Activated T-helper 2 cell treated with anti-CD3 and anti-CD28 coated beads, Interferon-gamma antibody, Interleukin-2, Interleukin-4, amounts not matched to agents 10 μg/mL and 5 μg/mL and 100 μg/mL, durations not matched to agents 14 hours and 24 hours and 36 hours (primary cell): ENCODE data around the gene PCGF1. TPM values are rescaled to one million over a fixed set of nuclear protein-coding genes. Genes with fewer than 3 reads are reported as not detected.
A peak's percentile ranks its signal among the peaks of the same experiment; 100 is the strongest.

Experiments
- DNase-seq: peaks from one replicate; pipeline ENCODE4 v3.0.0; 2021; ENCODE audit warnings: low spot score
- H3K27ac Mint-ChIP-seq: one replicate; pipeline ENCODE4 v1.8.0; 2021; ENCODE audit warnings: mixed read lengths
- H3K27me3 Mint-ChIP-seq: one replicate; pipeline ENCODE4 v1.8.0; 2021; ENCODE audit warnings: low read depth, mixed read lengths
- H3K36me3 Mint-ChIP-seq: one replicate; pipeline ENCODE4 v1.8.0; 2021; ENCODE audit warnings: low read depth, mixed read lengths
- H3K4me1 Mint-ChIP-seq: one replicate; pipeline ENCODE4 v1.8.0; 2021; ENCODE audit warnings: low read depth, mixed read lengths
- H3K4me3 Mint-ChIP-seq: one replicate; pipeline ENCODE4 v1.8.0; 2021; ENCODE audit warnings: low read depth, mild to moderate bottlenecking, moderate library complexity, mixed read lengths
- H3K9me3 Mint-ChIP-seq: one replicate; pipeline ENCODE4 v1.8.0; 2021; ENCODE audit warnings: mixed read lengths
- intact Hi-C: fragments of 100-400 bp; cut with micrococcal nuclease; formaldehyde crosslinking; loops from one replicate; pipeline ENCODE4 v1.15.1; 2023
- total RNA-seq: library from RNA; stranded (reverse); gene quantifications from 2 replicates; pipeline ENCODE4 v1.2.3, GENCODE V29; 2022

PCGF1 gene
- total RNA-seq, 1 donor from 2014 or later = 39.7 TPM

DNA sequence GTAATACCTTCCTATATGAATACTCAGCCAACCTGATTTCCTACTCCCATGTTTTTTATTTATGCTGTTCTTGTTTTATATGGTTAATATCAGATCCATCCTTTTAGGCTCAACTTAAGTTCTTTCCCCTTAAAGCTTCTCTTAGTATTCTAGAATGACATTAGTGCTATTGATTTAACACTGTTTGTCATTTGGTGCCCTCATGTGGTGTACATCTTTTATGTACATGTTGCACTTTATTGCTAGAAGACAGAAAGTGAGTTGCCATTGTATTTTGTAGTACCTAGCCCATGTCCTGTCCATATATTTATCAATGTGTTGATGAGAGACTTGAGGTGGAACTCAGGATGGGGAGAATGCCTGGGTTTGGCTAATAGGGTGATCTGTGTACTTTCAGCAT lies 24.7 kb upstream of the PCGF1 start:
- peak overlapping the region; percentile 66 for H3K27ac Mint-ChIP-seq
- no peaks in the 10 kb centered on the region for H3K9me3 Mint-ChIP-seq
- peaks cover under 1% of the 10 kb centered on the region for H3K27me3 Mint-ChIP-seq
- intact Hi-C loops = loop anchor here (5.0 kb wide), 1 partner anchor 35 kb away; the partner anchor contains the start of gene LBX2
- no peak for DNase-seq
- H3K4me1 Mint-ChIP-seq = peaks cover 30% of the 10 kb centered on the region
- peak overlapping the region; percentile 68 for H3K4me3 Mint-ChIP-seq
- H3K36me3 Mint-ChIP-seq = peaks cover 40% of the 10 kb centered on the region

- H3K27ac Mint-ChIP-seq = peak overlapping the region; percentile 96
- H3K36me3 Mint-ChIP-seq = peaks cover 46% of the 10 kb centered on the region
Observed at GRCh38 chr2:74531666-74532065, 24.2 kb upstream of the PCGF1 start.

DNA sequence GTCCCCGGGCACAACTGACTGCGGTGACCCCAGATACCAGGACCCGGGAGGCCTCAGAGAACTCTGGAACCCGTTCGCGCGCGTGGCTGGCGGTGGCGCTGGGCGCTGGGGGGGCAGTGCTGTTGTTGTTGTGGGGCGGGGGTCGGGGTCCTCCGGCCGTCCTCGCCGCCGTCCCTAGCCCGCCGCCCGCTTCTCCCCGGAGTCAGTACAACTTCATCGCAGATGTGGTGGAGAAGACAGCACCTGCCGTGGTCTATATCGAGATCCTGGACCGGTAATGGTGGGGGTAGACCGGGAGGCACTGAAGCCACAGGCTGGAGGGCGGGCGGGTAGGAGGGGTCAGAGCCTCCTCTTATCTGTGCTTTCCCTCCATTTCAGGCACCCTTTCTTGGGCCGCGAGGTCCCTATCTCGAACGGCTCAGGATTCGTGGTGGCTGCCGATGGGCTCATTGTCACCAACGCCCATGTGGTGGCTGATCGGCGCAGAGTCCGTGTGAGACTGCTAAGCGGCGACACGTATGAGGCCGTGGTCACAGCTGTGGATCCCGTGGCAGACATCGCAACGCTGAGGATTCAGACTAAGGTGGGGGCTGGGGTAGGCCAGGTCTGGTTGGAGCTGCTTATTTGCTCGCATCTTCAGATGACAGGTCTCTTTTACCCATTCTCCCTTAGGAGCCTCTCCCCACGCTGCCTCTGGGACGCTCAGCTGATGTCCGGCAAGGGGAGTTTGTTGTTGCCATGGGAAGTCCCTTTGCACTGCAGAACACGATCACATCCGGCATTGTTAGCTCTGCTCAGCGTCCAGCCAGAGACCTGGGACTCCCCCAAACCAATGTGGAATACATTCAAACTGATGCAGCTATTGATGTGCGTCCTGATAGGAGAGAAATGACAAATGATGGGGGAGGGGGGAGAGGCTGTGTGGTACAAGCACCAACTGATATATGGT lies 23.0 kb upstream of the PCGF1 start:
- Mint-ChIP-seq H3K4me1 (peaks cover 41% of the 10 kb centered on the region), H3K9me3 (no peaks in the 10 kb centered on the region), H3K4me3 (peak overlapping the region; percentile 99), H3K36me3 (peaks cover 56% of the 10 kb centered on the region), H3K27me3 (no peaks in the 10 kb centered on the region), H3K27ac (peak overlapping the region; percentile 96)
- intact Hi-C loops = loop anchor here (2.0 to 5.0 kb wide), 2 partner anchors 18 to 33 kb away; partner anchors contain the start of gene LBX2
- DNase-seq = peak; percentile 33

More at GRCh38 chr2:74531666-74532065, 24.2 kb upstream of the PCGF1 start:
- DNase-seq = no peak
- intact Hi-C loops = loop anchor here (2.0 to 5.0 kb wide), 2 partner anchors 17 to 34 kb away; partner anchors contain the start of gene LBX2
- Mint-ChIP-seq H3K9me3 (no peaks in the 10 kb centered on the region), H3K4me1 (peaks cover 35% of the 10 kb centered on the region), H3K27me3 (no peaks in the 10 kb centered on the region), H3K4me3 (peak overlapping the region; percentile 99)

- peak within 1 kb of the TSS; percentile 96 for H3K27ac Mint-ChIP-seq
- H3K36me3 Mint-ChIP-seq = peaks cover 60% of the 10 kb centered on the region
- H3K4me1 Mint-ChIP-seq = peaks cover 41% of the 10 kb centered on the region
- H3K4me3 Mint-ChIP-seq = peak within 1 kb of the TSS; percentile 99
- no peaks in the 10 kb centered on the region for H3K9me3 Mint-ChIP-seq
- H3K27me3 Mint-ChIP-seq = no peaks in the 10 kb centered on the region
- DNase-seq = peak; percentile 93
- intact Hi-C loops = loop anchor here (1.0 to 5.0 kb wide), 9 partner anchors 15 to 75 kb away; partner anchors contain the start of genes DOK1, INO80B, LBX2 and PCGF1
Observed at GRCh38 chr2:74529357-74530238, 22.1 kb upstream of the PCGF1 start, which contains the start of the genes AUP1 and HTRA2. Gene AUP1, minus strand, starts transcription at chr2:74529706. Its CDS starts 77 bp downstream, at chr2:74529629. Gene HTRA2, plus strand, starts transcription at chr2:74529933. Its CDS starts 74 bp downstream, at chr2:74530007.

DNA sequence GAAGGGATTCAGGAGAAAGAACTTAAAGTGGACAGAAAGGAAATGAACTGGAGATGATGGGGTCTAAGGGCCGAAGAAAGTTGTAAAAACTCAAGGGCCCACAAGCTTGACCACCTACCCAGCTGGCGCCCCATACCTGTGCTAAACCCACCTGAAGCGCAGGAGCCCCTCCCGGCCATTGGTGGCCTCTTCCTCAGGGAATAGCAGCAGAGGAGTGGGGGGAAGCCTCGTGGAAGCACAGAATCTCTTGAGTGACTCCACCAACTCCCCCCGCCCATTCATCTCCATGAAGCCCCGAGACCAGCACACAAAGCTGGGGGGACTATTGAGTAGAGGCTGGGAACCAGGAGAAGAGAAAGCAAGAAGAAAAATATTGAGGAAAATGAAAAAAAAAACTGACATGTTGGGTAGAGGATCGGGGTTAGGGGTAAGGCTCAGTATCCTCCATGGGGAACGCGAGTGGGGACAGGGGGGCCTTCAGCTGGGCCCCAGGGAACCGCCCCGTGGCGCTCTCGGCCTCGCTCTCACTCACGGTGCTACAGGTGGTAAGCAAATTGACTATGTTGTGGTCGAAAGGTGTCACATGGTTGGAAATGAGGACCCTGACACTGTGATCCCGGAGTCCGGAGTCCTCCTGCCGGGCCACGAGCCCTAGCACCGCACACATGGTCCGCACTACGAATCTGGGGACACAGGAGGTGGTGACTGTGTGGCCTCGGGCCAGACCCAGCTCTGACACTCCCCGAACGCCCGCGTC lies 21.3 kb upstream of the PCGF1 start:
- peaks cover 60% of the 10 kb centered on the region for H3K36me3 Mint-ChIP-seq
- intact Hi-C loops = loop anchor here (1.0 to 2.0 kb wide), 7 partner anchors 14 to 74 kb away; partner anchors contain the start of genes DOK1, INO80B, PCGF1 and TLX2
- peak overlapping the region; percentile 99 for H3K4me3 Mint-ChIP-seq
- peak overlapping the region; percentile 96 for H3K27ac Mint-ChIP-seq
- H3K27me3 Mint-ChIP-seq = no peaks in the 10 kb centered on the region
- DNase-seq = no peak
- no peaks in the 10 kb centered on the region for H3K9me3 Mint-ChIP-seq
- H3K4me1 Mint-ChIP-seq = peaks cover 41% of the 10 kb centered on the region

- Mint-ChIP-seq H3K36me3 (peaks cover 59% of the 10 kb centered on the region), H3K27ac (no peak overlapping the region), H3K27me3 (no peaks in the 10 kb centered on the region), H3K4me1 (peaks cover 41% of the 10 kb centered on the region), H3K4me3 (peak overlapping the region; percentile 99), H3K9me3 (no peaks in the 10 kb centered on the region)
- DNase-seq = no peak
- intact Hi-C loops = loop anchor here (2.0 kb wide), 2 partner anchors 13 to 73 kb away; partner anchors contain the start of genes INO80B and TLX2
Observed at GRCh38 chr2:74527741-74528140, 20.2 kb upstream of the PCGF1 start.

DNA sequence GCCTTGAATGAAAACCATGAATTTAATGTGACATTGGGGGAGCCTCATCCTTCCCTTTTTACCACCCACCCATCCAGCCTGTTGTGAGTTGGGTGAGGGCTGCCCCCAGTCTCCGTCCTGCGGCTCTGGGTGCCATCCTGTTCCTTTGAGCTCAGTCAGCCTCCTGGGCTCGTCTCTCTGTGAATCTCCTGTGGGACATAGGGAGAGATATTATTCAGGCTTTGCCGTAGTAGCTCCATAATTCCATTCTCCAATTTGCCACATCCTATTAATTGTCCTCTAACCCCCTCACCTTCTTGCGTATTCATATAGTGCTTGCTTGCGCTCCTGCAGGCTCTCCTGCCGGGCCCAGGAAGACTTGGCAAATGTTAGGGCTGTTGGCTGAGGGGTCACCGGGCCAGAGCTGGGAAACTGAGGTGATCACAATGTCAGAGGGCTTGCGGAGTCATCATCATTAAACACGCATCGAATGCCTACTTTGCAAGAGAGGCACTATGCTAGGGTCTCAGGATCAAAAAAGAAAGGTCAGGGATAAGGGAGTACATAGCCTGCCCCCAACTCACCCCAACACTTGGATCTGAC lies 19.2 kb upstream of the PCGF1 start:
- Mint-ChIP-seq H3K9me3 (no peaks in the 10 kb centered on the region), H3K27ac (no peak overlapping the region), H3K36me3 (peaks cover 50% of the 10 kb centered on the region), H3K4me1 (peaks cover 32% of the 10 kb centered on the region), H3K27me3 (peaks cover 4% of the 10 kb centered on the region), H3K4me3 (peak overlapping the region; percentile 50)
- DNase-seq = no peak
- intact Hi-C loops = no loop called here

DNA sequence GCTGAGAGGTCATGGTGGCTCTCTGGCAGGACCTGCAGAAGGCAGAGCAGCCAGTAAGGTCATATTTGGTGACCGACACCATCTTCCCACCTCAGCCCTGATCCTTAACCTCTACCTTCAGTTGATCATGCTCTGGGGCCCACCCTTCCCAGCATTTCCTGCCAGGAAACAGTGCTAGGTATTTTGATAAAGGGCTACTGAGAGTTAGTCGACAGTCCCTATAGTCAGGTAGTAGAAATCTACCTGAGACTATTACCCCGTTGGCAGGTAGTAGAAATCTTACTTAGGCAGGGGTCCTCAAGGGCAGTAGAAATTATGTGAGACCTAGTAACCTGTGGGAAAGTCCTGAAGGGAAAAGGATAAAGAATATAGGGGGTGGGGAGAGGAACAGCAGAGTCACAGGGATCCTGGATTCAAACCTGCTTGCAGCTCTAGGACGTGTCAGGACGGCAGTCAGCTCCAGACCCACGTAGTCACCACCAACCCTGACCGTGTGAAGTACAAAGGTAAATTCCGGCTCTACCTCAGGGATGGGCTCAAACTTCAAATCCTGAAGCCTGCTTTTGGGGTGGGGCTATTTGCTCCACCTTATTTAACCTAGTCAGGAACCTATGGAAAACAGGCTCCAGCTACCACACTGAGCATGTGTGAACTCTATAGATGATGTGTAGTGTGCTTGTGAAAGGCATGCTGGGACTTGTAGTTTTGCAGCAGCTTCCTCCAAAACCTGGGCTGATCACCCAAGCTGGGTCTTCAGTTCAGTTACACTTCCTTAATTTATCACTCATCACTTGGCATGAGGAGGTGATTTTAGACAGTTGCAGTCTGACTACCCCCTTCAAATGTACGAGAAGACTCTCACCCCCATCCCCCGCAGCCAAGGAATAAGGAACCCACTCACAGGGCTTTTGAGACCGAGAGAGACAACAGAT lies 18.5 kb upstream of the PCGF1 start, which contains the start of gene DQX1:
Gene DQX1, minus strand, starts transcription at position 515 of the 932 bp plus-strand sequence. Its CDS starts 502 bp downstream, at position 13.
- H3K9me3 Mint-ChIP-seq = no peaks in the 10 kb centered on the region
- DNase-seq = no peak
- H3K27ac Mint-ChIP-seq = peak within 1 kb of the TSS; percentile 46
- intact Hi-C loops = no loop called here
- H3K4me3 Mint-ChIP-seq = peak within 1 kb of the TSS; percentile 50
- peaks cover 25% of the 10 kb centered on the region for H3K4me1 Mint-ChIP-seq
- peaks cover 4% of the 10 kb centered on the region for H3K27me3 Mint-ChIP-seq
- H3K36me3 Mint-ChIP-seq = peaks cover 44% of the 10 kb centered on the region

GRCh38 chr2:74524955-74525716 lies 17.6 kb upstream of the PCGF1 start:
- intact Hi-C loops = no loop called here
- H3K9me3 Mint-ChIP-seq = no peaks in the 10 kb centered on the region
- no peak overlapping the region for H3K27ac Mint-ChIP-seq
- peaks cover 8% of the 10 kb centered on the region for H3K27me3 Mint-ChIP-seq
- H3K4me1 Mint-ChIP-seq = peaks cover 20% of the 10 kb centered on the region
- peaks cover 41% of the 10 kb centered on the region for H3K36me3 Mint-ChIP-seq
- DNase-seq = no peak
- H3K4me3 Mint-ChIP-seq = no peak overlapping the region

DNA sequence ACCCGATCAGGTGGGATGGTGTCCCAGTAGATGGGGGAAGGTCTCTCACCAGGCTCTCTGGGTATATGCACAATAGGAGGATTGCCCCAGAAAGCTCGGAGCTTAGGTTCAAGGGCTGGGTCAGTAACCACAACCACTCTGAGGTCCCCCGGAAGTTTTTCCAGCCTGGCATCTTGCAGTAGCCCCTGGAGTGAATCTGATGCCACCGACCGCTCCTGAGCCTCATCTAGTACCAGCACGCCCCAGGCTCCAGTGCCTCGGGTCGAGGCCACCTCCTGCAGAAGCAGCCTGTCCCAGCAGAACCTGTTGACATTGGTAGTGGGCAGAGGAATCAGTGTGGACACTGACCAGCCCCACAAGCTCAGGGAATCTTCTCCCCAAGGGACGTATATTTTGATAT lies 16.5 kb upstream of the PCGF1 start:
- no peak for DNase-seq
- Mint-ChIP-seq H3K4me3 (no peak overlapping the region), H3K36me3 (peaks cover 38% of the 10 kb centered on the region), H3K4me1 (peaks cover 20% of the 10 kb centered on the region), H3K27me3 (peaks cover 17% of the 10 kb centered on the region), H3K27ac (no peak overlapping the region), H3K9me3 (no peaks in the 10 kb centered on the region)
- intact Hi-C loops = no loop called here
